GM10248 (cell line): ENCODE results near the gene HDAC6.
"Not testable (repeated sequence)": the region's sequence is repeated elsewhere in the genome, so short reads cannot be mapped to it uniquely, and the experiment has no call there.

Source experiments
- CTCF ChIA-PET: fragments of 300-600 bp; sonication (Branson Sonifier 250); formaldehyde crosslinking; extraction: SDS; loops from one replicate; lab custom pipeline; 2021; ENCODE audit warnings: antibody characterized with exemption; lab: Yijun Ruan, JAX
- POLR2A ChIA-PET: fragments of 350-650 bp; sonication (Branson Sonifier 250); formaldehyde crosslinking; extraction: SDS; loops from one replicate; lab custom pipeline; 2020; ENCODE audit warnings: antibody characterized with exemption; lab: Yijun Ruan, JAX
- DNase-seq: peaks from one replicate; pipeline ENCODE4 v3.0.0; 2012; ENCODE audit errors: extremely low spot score
- TF ChIP-seq, protein P1 (sequence below): IDR thresholded peaks from 2 replicates; pipeline ENCODE4 v1.5.1; 2012; ENCODE audit warnings: mild to moderate bottlenecking, low read depth; ENCODE audit errors: extremely low read depth, missing control alignments, control extremely low read depth

HDAC6 gene

GRCh38 chrX:48835524-48836329 lies 33.9 kb downstream of the HDAC6 start, which contains the start of gene PCSK1N:
PCSK1N (minus strand) TSS chrX:48835610; CDS start chrX:48835532, 78 bp downstream.
- DNase-seq = no peak
- TF ChIP-seq, protein P1, sequence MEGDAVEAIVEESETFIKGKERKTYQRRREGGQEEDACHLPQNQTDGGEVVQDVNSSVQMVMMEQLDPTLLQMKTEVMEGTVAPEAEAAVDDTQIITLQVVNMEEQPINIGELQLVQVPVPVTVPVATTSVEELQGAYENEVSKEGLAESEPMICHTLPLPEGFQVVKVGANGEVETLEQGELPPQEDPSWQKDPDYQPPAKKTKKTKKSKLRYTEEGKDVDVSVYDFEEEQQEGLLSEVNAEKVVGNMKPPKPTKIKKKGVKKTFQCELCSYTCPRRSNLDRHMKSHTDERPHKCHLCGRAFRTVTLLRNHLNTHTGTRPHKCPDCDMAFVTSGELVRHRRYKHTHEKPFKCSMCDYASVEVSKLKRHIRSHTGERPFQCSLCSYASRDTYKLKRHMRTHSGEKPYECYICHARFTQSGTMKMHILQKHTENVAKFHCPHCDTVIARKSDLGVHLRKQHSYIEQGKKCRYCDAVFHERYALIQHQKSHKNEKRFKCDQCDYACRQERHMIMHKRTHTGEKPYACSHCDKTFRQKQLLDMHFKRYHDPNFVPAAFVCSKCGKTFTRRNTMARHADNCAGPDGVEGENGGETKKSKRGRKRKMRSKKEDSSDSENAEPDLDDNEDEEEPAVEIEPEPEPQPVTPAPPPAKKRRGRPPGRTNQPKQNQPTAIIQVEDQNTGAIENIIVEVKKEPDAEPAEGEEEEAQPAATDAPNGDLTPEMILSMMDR = no peak
- CTCF ChIA-PET = no interaction called here
- POLR2A ChIA-PET = no interaction called here

DNA sequence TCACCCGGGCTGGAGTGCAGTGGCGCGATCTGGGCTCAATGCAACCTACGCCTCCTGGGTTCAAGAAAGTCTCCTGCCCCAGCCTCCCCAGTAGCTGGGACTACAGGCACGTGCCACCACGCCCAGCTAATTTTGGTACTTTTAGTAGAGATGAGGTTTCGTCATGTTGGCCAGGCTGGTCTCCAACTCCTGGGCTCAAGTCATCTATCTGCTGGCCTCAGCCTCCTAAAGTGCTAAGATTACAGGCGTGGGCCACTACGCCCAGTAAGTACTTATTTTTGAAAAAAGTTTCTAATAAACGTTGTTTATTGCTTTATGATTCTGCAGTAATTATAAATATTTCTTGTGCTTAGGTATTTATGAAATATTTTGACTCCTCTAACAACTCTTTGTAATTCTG lies 37.8 kb downstream of the HDAC6 start:
- ChIA-PET CTCF (no interaction called here), POLR2A (no interaction called here)
- DNase-seq = no peak
- TF ChIP-seq, protein P1 = no peak

DNA sequence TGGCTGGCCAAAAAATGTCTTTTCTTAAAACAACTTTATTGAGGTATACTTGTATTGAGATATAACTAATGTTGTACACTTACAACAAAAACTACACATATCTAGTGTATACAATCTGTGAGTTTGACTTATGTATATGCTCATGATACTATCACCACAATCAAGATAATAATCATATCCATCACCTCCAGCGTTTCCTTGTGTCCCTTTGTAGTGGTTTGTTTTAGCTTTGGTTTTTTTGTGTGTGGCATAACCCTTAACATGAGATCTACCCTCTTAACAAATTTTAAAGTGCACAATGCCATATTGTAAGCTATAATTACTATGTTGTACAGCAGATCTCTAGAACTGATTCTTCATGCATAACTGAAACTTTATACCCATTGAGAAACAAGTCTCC lies 47.0 kb downstream of the HDAC6 start:
- DNase-seq = no peak
- POLR2A ChIA-PET = no interaction called here
- CTCF ChIA-PET = interaction anchor here (0.9 to 1.2 kb wide), 2 partner anchors 23 to 43 kb away, joined by 3 read pairs; partner anchors contain the start of gene ERAS
- TF ChIP-seq, protein P1 = no peak

- DNase-seq = no peak
- CTCF ChIA-PET = no interaction called here
- TF ChIP-seq, protein P1 = no peak
- POLR2A ChIA-PET = no interaction called here
Observed at GRCh38 chrX:48852857-48853256, 51.0 kb downstream of the HDAC6 start.

DNA sequence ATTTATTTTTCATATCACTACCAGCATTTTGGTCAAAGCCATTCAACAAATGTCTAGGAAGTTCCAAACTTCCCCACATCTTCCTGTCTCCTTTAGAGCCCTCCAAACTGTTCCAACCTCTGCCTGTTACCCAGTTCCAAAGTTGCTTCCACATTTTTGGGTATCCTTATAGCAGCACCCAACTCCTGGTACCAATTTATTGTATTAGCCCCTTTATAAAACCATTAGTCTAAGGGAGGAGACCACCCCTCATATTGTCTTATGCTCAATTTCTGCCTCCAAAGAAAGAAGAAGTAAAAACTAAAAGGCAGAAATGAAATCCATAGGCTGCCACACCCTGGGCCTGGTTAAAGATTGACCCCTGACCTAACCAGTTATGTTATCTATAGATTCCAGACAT lies 51.6 kb downstream of the HDAC6 start:
- CTCF ChIA-PET, DNase-seq, POLR2A ChIA-PET: not testable (repeated sequence)

DNA sequence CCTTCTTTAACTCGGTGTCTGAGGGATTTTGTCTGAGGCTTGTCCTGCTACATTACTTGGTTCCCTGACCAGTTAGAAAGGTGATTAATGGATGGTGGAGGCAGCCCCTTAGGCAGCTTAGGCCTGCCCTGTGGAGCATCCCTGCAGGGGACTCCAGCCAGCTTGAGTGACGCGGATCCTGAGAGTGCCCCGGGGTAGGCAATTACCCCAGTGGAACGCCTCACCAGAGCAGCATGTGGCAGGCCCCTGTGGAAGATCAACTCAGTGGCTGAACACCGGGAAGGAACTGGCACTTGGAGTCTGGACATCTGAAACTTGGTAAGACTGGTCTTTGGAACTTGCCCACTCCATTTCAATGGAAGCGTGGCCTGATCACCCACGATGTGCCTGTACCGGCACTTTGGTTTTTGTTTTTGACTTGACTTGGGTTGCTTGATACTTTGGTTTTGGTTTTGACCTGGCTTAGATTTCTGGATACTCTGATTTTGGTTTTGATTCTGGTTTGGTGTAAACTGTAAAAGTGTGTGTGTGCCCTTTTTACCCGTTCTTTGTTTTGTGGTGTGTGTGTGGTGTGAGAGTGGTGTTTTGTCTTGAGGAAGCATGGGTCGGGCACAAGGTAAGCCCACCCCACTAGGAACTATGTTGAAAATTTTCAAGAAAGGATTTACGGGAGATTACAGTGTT lies 52.4 kb downstream of the HDAC6 start:
- POLR2A ChIA-PET, CTCF ChIA-PET: not testable (repeated sequence)

DNA sequence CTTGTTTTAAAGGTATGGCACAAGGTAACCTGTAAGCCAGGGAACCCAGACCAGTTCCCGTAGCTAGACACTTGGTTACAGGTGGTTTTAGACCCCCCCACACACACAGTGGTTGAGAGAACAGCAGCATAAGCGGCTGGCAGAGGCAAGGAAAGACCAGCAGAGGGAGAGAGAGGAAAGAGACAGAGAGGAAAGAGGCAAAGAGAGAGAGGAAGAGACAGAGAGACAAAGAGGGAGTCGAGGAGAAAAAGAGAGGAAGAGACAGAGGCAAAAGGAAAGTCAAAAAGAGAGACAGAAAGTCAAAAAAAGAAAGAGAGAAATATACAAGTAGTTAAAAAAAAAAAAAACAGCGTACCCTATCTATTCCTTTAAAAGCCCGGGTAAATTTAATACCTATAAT lies 53.0 kb downstream of the HDAC6 start:
- no peak for DNase-seq
- POLR2A ChIA-PET = no interaction called here
- CTCF ChIA-PET = no interaction called here
- TF ChIP-seq, protein P1 = no peak

More for the DNA sequence above, 52.4 kb downstream of the HDAC6 start:
- DNase-seq = not testable (repeated sequence)
